GM12878 (cell line): ENCODE data around the gene BBC3. TPM values are rescaled to one million over a fixed set of nuclear protein-coding genes. Genes with fewer than 3 reads are reported as not detected.

ENCODE experiments used
- ATAC-seq: fragments of 200-7000 bp; cut with Tn5 transposase; 3 replicates; pipeline ENCODE4 v1.9.1; 2020; ENCODE audit warnings: mild to moderate bottlenecking, moderate library complexity
- BruUV-seq: library from RNA; stranded (reverse); fragments of 400-500 nt; replicated peaks from 2 replicates; lab custom pipeline; 2021; lab: Mats Ljungman, UMichigan
- CTCF ChIA-PET: fragments of 300-600 bp; sonication (Branson Sonifier 250); formaldehyde crosslinking; extraction: SDS; loops from one replicate; lab custom pipeline; 2021; ENCODE audit warnings: inconsistent platforms; lab: Yijun Ruan, JAX
- POLR2A ChIA-PET: fragments of 350-600 bp; formaldehyde crosslinking; extraction: SDS; loops from one replicate; lab custom pipeline; 2021; ENCODE audit warnings: inconsistent platforms; lab: Charles Lee
- RAD21 ChIA-PET: fragments of 300-600 bp; sonication (Branson Sonifier 250); formaldehyde crosslinking; loops from one replicate; lab custom pipeline; 2023; ENCODE audit warnings: antibody characterized with exemption; ENCODE audit not compliant: unreplicated experiment; lab: Charles Lee
- SMC1A ChIA-PET: fragments of 300-600 bp; sonication (Branson Sonifier 250); formaldehyde crosslinking; loops from one replicate; lab custom pipeline; 2023; ENCODE audit not compliant: unreplicated experiment, uncharacterized antibody; lab: Charles Lee
- DNase-seq: peaks from one replicate; pipeline ENCODE4 v3.0.0-alpha.2; 2011; ENCODE audit warnings: low read depth, low spot score
- FAIRE-seq: peaks from 3 replicates; lab custom pipeline; 2011; peaks lifted over from hg19 to GRCh38; lab: Jason Lieb, UNC
- H2AFZ ChIP-seq: 2 replicates; pipeline ENCODE4 v1.6.0; 2011; ENCODE audit warnings: low read depth, low read length, control low read depth; ENCODE audit not compliant: control insufficient read depth
- H3K27ac ChIP-seq: 2 replicates; pipeline ENCODE4 v1.5.1; 2011; ENCODE audit warnings: control low read depth; ENCODE audit not compliant: control insufficient read depth, insufficient read depth
- H3K27me3 ChIP-seq, 2 experiments: replicated peaks in 1 of 2; 2 replicates each; pipeline versions ENCODE4 v1.6.0 to v1.6.1; 2011; ENCODE audit warnings: low read length in 1 of 2; ENCODE audit not compliant: control insufficient read depth in 2 of 2, insufficient read depth in 2 of 2
- H3K36me3 ChIP-seq, 2 experiments: 2 replicates each; pipeline ENCODE4 v1.5.1; 2011; ENCODE audit warnings: low read length in 1 of 2; ENCODE audit not compliant: control insufficient read depth in 2 of 2, insufficient read depth in 2 of 2
- H3K4me1 ChIP-seq: 2 replicates; pipeline ENCODE4 v1.6.1; 2011; ENCODE audit warnings: mild to moderate bottlenecking, low read length, moderate library complexity, mixed read lengths; ENCODE audit not compliant: control insufficient read depth, insufficient read depth
- H3K4me2 ChIP-seq: 2 replicates; pipeline ENCODE4 v1.6.0; 2011; ENCODE audit warnings: control low read depth; ENCODE audit not compliant: control insufficient read depth, insufficient read depth
- H3K4me3 ChIP-seq: fragments of 200-600 bp; sonication (generic); 2 replicates; pipeline ENCODE4 v1.5.1; 2016
- H3K79me2 ChIP-seq: 2 replicates; pipeline ENCODE4 v1.6.0; 2011; ENCODE audit warnings: low read length; ENCODE audit not compliant: control insufficient read depth, insufficient read depth
- H3K9ac ChIP-seq: 2 replicates; pipeline ENCODE4 v1.8.0; 2011; ENCODE audit warnings: low read length, control low read depth, mixed read lengths; ENCODE audit not compliant: control insufficient read depth, insufficient read depth
- H3K9me3 ChIP-seq: replicated peaks from 3 replicates; pipeline ENCODE4 v1.5.1; 2011; ENCODE audit warnings: mild to moderate bottlenecking, low read length; ENCODE audit not compliant: control insufficient read depth, insufficient read depth
- H4K20me1 ChIP-seq: 2 replicates; pipeline ENCODE4 v1.6.0; 2011; ENCODE audit not compliant: control insufficient read depth, insufficient read depth
- CEBPZ ChIP-seq: fragments of 150-350 bp; IDR thresholded peaks from 2 replicates; pipeline ENCODE4 v1.6.1; 2016; ENCODE audit warnings: low read depth, low read length
- GABPA ChIP-seq: IDR thresholded peaks from 2 replicates; pipeline ENCODE4 v1.6.1; 2014; ENCODE audit warnings: antibody characterized with exemption, low read depth, mild to moderate bottlenecking, inconsistent platforms
- GATAD2B ChIP-seq: fragments of 450-650 bp; conservative IDR thresholded peaks from 2 replicates; pipeline ENCODE4 v1.6.1; 2017; ENCODE audit warnings: low read depth, mild to moderate bottlenecking, moderate library complexity
- KLF5 ChIP-seq: fragments of 450-650 bp; IDR thresholded peaks from 2 replicates; pipeline ENCODE4 v1.6.1; 2014; ENCODE audit warnings: mild to moderate bottlenecking; ENCODE audit not compliant: partially characterized antibody
- LARP7 ChIP-seq: fragments of 450-650 bp; IDR thresholded peaks from 2 replicates; pipeline ENCODE4 v1.6.1; 2017; ENCODE audit warnings: mild to moderate bottlenecking
- MEF2B ChIP-seq: fragments of 450-650 bp; IDR thresholded peaks from 2 replicates; pipeline ENCODE4 v1.6.1; 2018; ENCODE audit warnings: mild to moderate bottlenecking, moderate library complexity; ENCODE audit not compliant: partially characterized antibody, poor library complexity, severe bottlenecking
- NFXL1 ChIP-seq: fragments of 450-650 bp; IDR thresholded peaks from 2 replicates; pipeline ENCODE4 v1.6.1; 2017; ENCODE audit warnings: antibody characterized with exemption, mild to moderate bottlenecking, borderline replicate concordance
- PAX5 ChIP-seq: IDR thresholded peaks from 2 replicates; pipeline ENCODE4 v1.6.1; 2011; ENCODE audit warnings: low read depth, low read length, borderline replicate concordance
- POLR2A ChIP-seq: IDR thresholded peaks from 2 replicates; pipeline ENCODE4 v1.6.1; 2011; ENCODE audit warnings: low read depth, mild to moderate bottlenecking, low read length
- POU2F2 ChIP-seq: IDR thresholded peaks from 3 replicates; pipeline ENCODE4 v1.6.1; 2011; ENCODE audit warnings: low read depth, mild to moderate bottlenecking, low read length, borderline replicate concordance
- SKIL ChIP-seq: fragments of 450-650 bp; IDR thresholded peaks from 2 replicates; pipeline ENCODE4 v1.6.1; 2017; ENCODE audit warnings: mild to moderate bottlenecking, low read depth, inconsistent platforms; ENCODE audit not compliant: poor library complexity, severe bottlenecking
- STAT3 ChIP-seq: IDR thresholded peaks from 2 replicates; pipeline ENCODE4 v1.6.1; 2011; ENCODE audit warnings: low read depth, low read length, improper control_type of control experiment
- TCF3 ChIP-seq: IDR thresholded peaks from 2 replicates; pipeline ENCODE4 v1.6.1; 2012; ENCODE audit warnings: low read depth, mild to moderate bottlenecking, low read length, borderline replicate concordance; ENCODE audit not compliant: insufficient read depth
- ZNF687 ChIP-seq: fragments of 450-650 bp; IDR thresholded peaks from 2 replicates; pipeline ENCODE4 v1.6.1; 2017; ENCODE audit warnings: mild to moderate bottlenecking, moderate library complexity
- WGBS: methylation state at CpG from one replicate; pipeline ENCODE4 v1.1.6; 2016; ENCODE audit warnings: low lambda C conversion rate; ENCODE audit not compliant: insufficient replicate concordance, insufficient coverage; ENCODE audit errors: missing lambda C conversion rate; 5-methylcytosine and 5-hydroxymethylcytosine counted together
- in situ Hi-C: fragments of 300-500 bp; cut with MboI; formaldehyde crosslinking; loops from 9 replicates; pipeline ENCODE4 v1.14.3; 2018; ENCODE audit warnings: mixed read lengths
- intact Hi-C: fragments of 100-400 bp; cut with micrococcal nuclease; formaldehyde crosslinking; loops from one replicate; pipeline ENCODE4 v1.14.2; 2022; ENCODE audit not compliant: unreplicated experiment
- polyA plus RNA-seq, 11 experiments: library from polyadenylated mRNA; depleted of rRNA in 4 of 11; unstranded in 6 of 11; stranded (reverse) in 5 of 11; fragments of >200 nt; fragmentation: Nextera tagmentation in 4 of 11; fragmentation: Illumina TruSeq in 1 of 11; extraction: Ambion mirVana in 4 of 11; extraction: Trizol in 1 of 11; gene quantifications; 1 replicate in 1 of 11; 2 replicates in 10 of 11; pipeline versions ENCODE4 v1.2.1 to v1.2.3, GENCODE V29; 2011 to 2016; ENCODE audit warnings: inconsistent platforms in 2 of 11, missing spikeins in 2 of 11, low read depth in 1 of 11
- total RNA-seq, 4 experiments: library from RNA; depleted of rRNA in 3 of 4; stranded (reverse); fragments of >200 nt in 3 of 4; fragmentation: Illumina TruSeq in 1 of 4; extraction: Trizol in 1 of 4; gene quantifications; 2 replicates each; pipeline versions ENCODE4 v1.2.1 to v1.2.3, GENCODE V29; 2013 to 2021

Gene BBC3
- total and polyA plus RNA-seq, 10 of the 15 experiments (the other 5 are each of a cell fraction or from before 2014, with no cell fraction given) = 0.10 to 17.9 (median 7.5) TPM

DNA sequence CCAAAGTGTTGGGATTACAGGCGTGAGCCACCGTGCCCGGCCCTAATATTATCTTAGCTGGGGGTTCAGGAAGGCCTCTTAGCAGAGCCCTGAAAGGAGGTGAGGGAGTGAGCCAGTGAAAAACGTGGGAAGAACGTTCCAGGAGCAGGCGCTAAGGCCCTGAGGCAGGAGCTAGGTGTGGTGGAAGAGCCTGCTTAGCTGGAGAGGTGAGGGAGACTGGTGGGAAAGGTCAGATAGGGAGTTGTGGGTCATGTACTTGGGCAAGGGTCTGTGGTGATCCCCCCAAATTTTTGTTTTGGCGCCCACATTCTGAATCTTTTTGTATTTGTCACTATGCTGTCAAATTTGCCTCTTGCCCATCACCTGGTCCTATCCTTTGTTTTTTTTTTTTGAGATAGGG, 38.6 kb upstream of the BBC3 start:
- CTCF ChIA-PET = no interaction called here
- 95% methylated on average over 7 of the region's 7 CpGs for WGBS
- H3K27ac ChIP-seq = no peak overlapping the region
- TF ChIP-seq TCF3 = no peak
- no peak for TF ChIP-seq KLF5
- no peak for TF ChIP-seq GATAD2B
- no peak for TF ChIP-seq POLR2A
- TF ChIP-seq SKIL = no peak
- no peak for TF ChIP-seq STAT3
- no peak for TF ChIP-seq POU2F2
- TF ChIP-seq MEF2B = no peak
- no peak for TF ChIP-seq LARP7
- TF ChIP-seq PAX5 = no peak
- TF ChIP-seq ZNF687 = no peak
- no peak for TF ChIP-seq GABPA
- TF ChIP-seq CEBPZ = no peak
- TF ChIP-seq NFXL1 = no peak

More for the DNA sequence above, 38.6 kb upstream of the BBC3 start:
- no TSS peak for BruUV-seq
- DNase-seq (no peak), ATAC-seq (no peak), FAIRE-seq (no peak)
- H2AFZ ChIP-seq = no peak overlapping the region
- no peak overlapping the region for H3K4me2 ChIP-seq
- POLR2A ChIA-PET = interaction anchor here (0.6 kb wide), 1 partner anchor 1627 kb away, joined by 3 read pairs; no protein-coding TSS in a partner anchor
- SMC1A ChIA-PET = no interaction called here
- H3K27me3 ChIP-seq = no peaks in the 10 kb centered on the region
- no peak overlapping the region for H3K9ac ChIP-seq
- RAD21 ChIA-PET = no interaction called here
- intact Hi-C loops = no loop called here
- H3K36me3 ChIP-seq = peaks cover 2 to 4% of the 10 kb centered on the region in 2 experiments; a peak in 2 of 4 replicates
- H3K4me3 ChIP-seq = no peak overlapping the region
- H3K79me2 ChIP-seq = no peaks in the 10 kb centered on the region
- in situ Hi-C loops = no loop called here
- no peaks in the 10 kb centered on the region for H3K9me3 ChIP-seq
- 0 out of 2 replicates have a peak, but pooled peaks cover 5% of the 10 kb centered on the region for H3K4me1 ChIP-seq
- no peaks in the 10 kb centered on the region for H4K20me1 ChIP-seq
